Frontal cortex (tissue), 4 donors: ENCODE data around the gene FKBP3. TPM values are rescaled to one million over a fixed set of nuclear protein-coding genes. Genes with fewer than 3 reads are reported as not detected.
A peak's percentile ranks its signal among the peaks of the same experiment; 100 is the strongest.
"Not testable (repeated sequence)": the region's sequence is repeated elsewhere in the genome, so short reads cannot be mapped to it uniquely, and the experiment has no call there.

Source experiments
- DNase-seq, 2 donors: peaks; one replicate each; pipeline ENCODE4 v3.0.0; 2012; ENCODE audit warnings: low spot score in 2 of 2
- FAIRE-seq: peaks from 2 replicates; lab custom pipeline; 2012; peaks lifted over from hg19 to GRCh38; lab: Jason Lieb, UNC
- total RNA-seq: library from RNA; depleted of rRNA; stranded (reverse); fragments of >200 nt; gene quantifications from one replicate; pipeline ENCODE4 v1.2.3, GENCODE V29; 2014
- donor health status: control.
- donor health status: control.
- donor health status: control.

FKBP3 gene
- total RNA-seq, 1 donor from 2014 or later = 122 TPM

- no peak for FAIRE-seq
These were observed 15.7 kb downstream of the FKBP3 start for GRCh38 chr14:45118594-45118993.

GRCh38 chr14:45114327-45114726, 20.0 kb downstream of the FKBP3 start:
- no peak for DNase-seq
- no peak for FAIRE-seq

More at GRCh38 chr14:45118594-45118993, 15.7 kb downstream of the FKBP3 start:
- no peak for DNase-seq

- DNase-seq = no peak
- FAIRE-seq = no peak
These were observed 21.1 kb downstream of the FKBP3 start for GRCh38 chr14:45112896-45113781.

GRCh38 chr14:45104561-45104960, 29.7 kb downstream of the FKBP3 start:
- FAIRE-seq (no peak), DNase-seq (no peak)

GRCh38 chr14:45103806-45104205, 30.5 kb downstream of the FKBP3 start:
- no peak for FAIRE-seq

GRCh38 chr14:45096218-45096617, 38.1 kb downstream of the FKBP3 start:
- FAIRE-seq (no peak), DNase-seq (no peak)

More at GRCh38 chr14:45103806-45104205, 30.5 kb downstream of the FKBP3 start:
- no peak for DNase-seq

GRCh38 chr14:45095143-45095542, 39.1 kb downstream of the FKBP3 start:
- no peak for DNase-seq
- FAIRE-seq = no peak

- FAIRE-seq = no peak
- DNase-seq = no peak
These were observed 40.0 kb downstream of the FKBP3 start for GRCh38 chr14:45094275-45094674.

GRCh38 chr14:45091710-45092109, 42.6 kb downstream of the FKBP3 start:
- DNase-seq (no peak), FAIRE-seq (no peak)

- DNase-seq (no peak), FAIRE-seq (no peak)
These were observed 44.5 kb downstream of the FKBP3 start for GRCh38 chr14:45089813-45090212.

GRCh38 chr14:45084946-45085346, 49.3 kb downstream of the FKBP3 start:
- no peak for FAIRE-seq
- DNase-seq = no peak

- DNase-seq = peak; percentile 93 to 94
- no peak for FAIRE-seq
These were observed 50.1 kb downstream of the FKBP3 start, which contains the start of gene PRPF39 for GRCh38 chr14:45083976-45084722. PRPF39 (plus strand) TSS chr14:45084116; CDS start chr14:45095240, 11,124 bp downstream.

GRCh38 chr14:45083617-45083975, 50.7 kb downstream of the FKBP3 start:
- peak in 1 of 2 donors; percentile 33 for DNase-seq
- FAIRE-seq = no peak

GRCh38 chr14:45082420-45082819, 51.9 kb downstream of the FKBP3 start:
- no peak for DNase-seq
- FAIRE-seq = no peak

GRCh38 chr14:45081096-45081495, 53.2 kb downstream of the FKBP3 start:
- not testable (repeated sequence) for FAIRE-seq, DNase-seq

GRCh38 chr14:45080416-45080968, 53.8 kb downstream of the FKBP3 start:
- not testable (repeated sequence) for FAIRE-seq, DNase-seq

- DNase-seq = no peak
- no peak for FAIRE-seq
These were observed 56.0 kb downstream of the FKBP3 start for GRCh38 chr14:45078323-45078722.

- no peak for FAIRE-seq
- DNase-seq = no peak
These were observed 60.9 kb downstream of the FKBP3 start for GRCh38 chr14:45073231-45073879.

GRCh38 chr14:45072126-45072525, 62.2 kb downstream of the FKBP3 start:
- no peak for DNase-seq
- no peak for FAIRE-seq

- DNase-seq (no peak), FAIRE-seq (no peak)
These were observed 64.1 kb downstream of the FKBP3 start for GRCh38 chr14:45070215-45070614.
